MCF 10A (cell line): ENCODE results near the gene SNX25. TPM values are rescaled to one million over a fixed set of nuclear protein-coding genes. Genes with fewer than 3 reads are reported as not detected.

ENCODE experiments used
- BruUV-seq: library from RNA; stranded (reverse); fragments of 400-500 nt; replicated peaks from 2 replicates; lab custom pipeline; 2021; lab: Mats Ljungman, UMichigan
- CTCF ChIA-PET: fragments of 300-600 bp; sonication (Branson Sonifier 250); formaldehyde crosslinking; extraction: SDS; loops from one replicate; lab custom pipeline; 2021; ENCODE audit warnings: antibody characterized with exemption, inconsistent platforms; lab: Yijun Ruan, JAX
- POLR2A ChIA-PET: fragments of 300-600, 350-650 bp; sonication (Branson Sonifier 250); formaldehyde crosslinking; extraction: SDS; loops from one replicate; lab custom pipeline; 2020; ENCODE audit warnings: antibody characterized with exemption, inconsistent platforms; lab: Yijun Ruan, JAX
- DNase-seq: peaks from one replicate; pipeline ENCODE4 v3.0.0-alpha.2; 2018; ENCODE audit not compliant: unreplicated experiment
- H3K27ac Mint-ChIP-seq: one replicate; pipeline ENCODE4 v1.8.0; 2022; ENCODE audit warnings: mild to moderate bottlenecking, low read depth, mixed read lengths; ENCODE audit not compliant: unreplicated experiment
- H3K27me3 Mint-ChIP-seq: one replicate; pipeline ENCODE4 v1.8.0; 2022; ENCODE audit warnings: mixed read lengths; ENCODE audit not compliant: insufficient read depth, unreplicated experiment
- H3K36me3 Mint-ChIP-seq: one replicate; pipeline ENCODE4 v1.8.0; 2022; ENCODE audit warnings: mild to moderate bottlenecking, moderate library complexity, mixed read lengths; ENCODE audit not compliant: insufficient read depth, unreplicated experiment
- H3K4me1 Mint-ChIP-seq: one replicate; pipeline ENCODE4 v1.8.0; 2022; ENCODE audit warnings: mixed read lengths; ENCODE audit not compliant: insufficient read depth, unreplicated experiment
- H3K4me3 Mint-ChIP-seq: one replicate; pipeline ENCODE4 v1.8.0; 2022; ENCODE audit warnings: mild to moderate bottlenecking, moderate library complexity, mixed read lengths; ENCODE audit not compliant: unreplicated experiment
- H3K9me3 Mint-ChIP-seq: one replicate; pipeline ENCODE4 v1.8.0; 2022; ENCODE audit warnings: mixed read lengths; ENCODE audit not compliant: unreplicated experiment
- intact Hi-C: fragments of 100-400 bp; cut with micrococcal nuclease; formaldehyde crosslinking; loops from 2 replicates; pipeline ENCODE4 v1.14.1; 2022
- total RNA-seq: library from RNA; stranded (reverse); gene quantifications from 2 replicates; pipeline ENCODE4 v1.2.3, GENCODE V29; 2022
- TF ChIP-seq, protein P1 (sequence below): fragments of 200-600 bp; IDR thresholded peaks from one replicate; pipeline ENCODE4 v1.8.0; 2022; ENCODE audit warnings: antibody characterized with exemption, mild to moderate bottlenecking; ENCODE audit not compliant: unreplicated experiment

SNX25 gene
- total RNA-seq, 1 experiment from 2014 or later: 10.5 TPM

- intact Hi-C loops: no loop called here
- TF ChIP-seq, protein P1, sequence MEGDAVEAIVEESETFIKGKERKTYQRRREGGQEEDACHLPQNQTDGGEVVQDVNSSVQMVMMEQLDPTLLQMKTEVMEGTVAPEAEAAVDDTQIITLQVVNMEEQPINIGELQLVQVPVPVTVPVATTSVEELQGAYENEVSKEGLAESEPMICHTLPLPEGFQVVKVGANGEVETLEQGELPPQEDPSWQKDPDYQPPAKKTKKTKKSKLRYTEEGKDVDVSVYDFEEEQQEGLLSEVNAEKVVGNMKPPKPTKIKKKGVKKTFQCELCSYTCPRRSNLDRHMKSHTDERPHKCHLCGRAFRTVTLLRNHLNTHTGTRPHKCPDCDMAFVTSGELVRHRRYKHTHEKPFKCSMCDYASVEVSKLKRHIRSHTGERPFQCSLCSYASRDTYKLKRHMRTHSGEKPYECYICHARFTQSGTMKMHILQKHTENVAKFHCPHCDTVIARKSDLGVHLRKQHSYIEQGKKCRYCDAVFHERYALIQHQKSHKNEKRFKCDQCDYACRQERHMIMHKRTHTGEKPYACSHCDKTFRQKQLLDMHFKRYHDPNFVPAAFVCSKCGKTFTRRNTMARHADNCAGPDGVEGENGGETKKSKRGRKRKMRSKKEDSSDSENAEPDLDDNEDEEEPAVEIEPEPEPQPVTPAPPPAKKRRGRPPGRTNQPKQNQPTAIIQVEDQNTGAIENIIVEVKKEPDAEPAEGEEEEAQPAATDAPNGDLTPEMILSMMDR: no peak
- no peak for DNase-seq
- H3K27ac Mint-ChIP-seq: no peak overlapping the region
- ChIA-PET POLR2A (interaction anchor here (1.4 kb wide), 1 partner anchor 9 kb away, joined by 5 read pairs; no protein-coding TSS in a partner anchor), CTCF (interaction anchor here (0.6 kb wide), 1 partner anchor 1067 kb away, joined by 3 read pairs; no protein-coding TSS in a partner anchor)
- no peak overlapping the region for H3K4me3 Mint-ChIP-seq
- no peaks in the 10 kb centered on the region for H3K9me3 Mint-ChIP-seq
- H3K27me3 Mint-ChIP-seq: no peaks in the 10 kb centered on the region
- peaks cover 7% of the 10 kb centered on the region for H3K4me1 Mint-ChIP-seq
- no peaks in the 10 kb centered on the region for H3K36me3 Mint-ChIP-seq
- BruUV-seq: no TSS peak
Measured at GRCh38 chr4:185232370-185232769, 23.0 kb downstream of the SNX25 start.

DNA sequence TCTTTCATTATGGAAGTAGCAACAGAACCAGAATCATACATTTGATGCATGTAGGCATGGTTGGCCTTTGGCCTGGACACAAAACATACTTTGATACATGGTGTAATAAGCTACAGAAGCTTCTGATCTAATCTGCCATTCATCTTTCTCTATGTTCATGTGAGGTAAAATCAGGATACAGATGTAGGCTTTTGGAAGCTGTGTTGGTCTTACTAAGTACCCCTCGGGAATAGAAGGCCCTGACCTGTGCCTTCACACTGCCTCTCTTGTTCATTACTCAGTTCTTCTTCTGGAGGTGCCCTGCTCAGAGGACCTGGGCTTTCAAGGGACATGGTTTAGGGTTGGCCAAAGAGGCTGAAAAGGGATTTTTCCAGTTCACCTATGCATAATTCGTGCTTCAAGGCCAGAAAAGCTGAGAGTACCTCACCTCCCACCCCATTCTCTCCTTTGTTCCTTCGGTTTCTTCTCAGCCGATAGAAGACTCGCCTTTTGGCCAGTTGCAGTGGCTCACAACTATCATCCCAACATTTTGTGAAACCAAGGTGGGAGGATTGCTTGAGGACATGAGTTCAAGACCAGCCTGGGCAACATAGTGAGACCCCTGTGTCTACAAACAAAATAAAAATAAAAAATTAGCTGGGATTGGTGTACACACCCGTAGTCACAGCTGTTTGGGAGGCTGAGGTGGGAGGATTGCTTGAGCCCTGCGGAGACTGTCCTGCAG lies 25.9 kb downstream of the SNX25 start:
- no peak overlapping the region for H3K27ac Mint-ChIP-seq
- TF ChIP-seq, protein P1: no peak
- peaks cover 7% of the 10 kb centered on the region for H3K4me1 Mint-ChIP-seq
- intact Hi-C loops: no loop called here
- ChIA-PET CTCF (no interaction called here), POLR2A (no interaction called here)
- no peaks in the 10 kb centered on the region for H3K27me3 Mint-ChIP-seq
- no peak for DNase-seq
- H3K36me3 Mint-ChIP-seq: no peaks in the 10 kb centered on the region
- BruUV-seq: no TSS peak
- H3K9me3 Mint-ChIP-seq: no peaks in the 10 kb centered on the region
- H3K4me3 Mint-ChIP-seq: no peak overlapping the region

DNA sequence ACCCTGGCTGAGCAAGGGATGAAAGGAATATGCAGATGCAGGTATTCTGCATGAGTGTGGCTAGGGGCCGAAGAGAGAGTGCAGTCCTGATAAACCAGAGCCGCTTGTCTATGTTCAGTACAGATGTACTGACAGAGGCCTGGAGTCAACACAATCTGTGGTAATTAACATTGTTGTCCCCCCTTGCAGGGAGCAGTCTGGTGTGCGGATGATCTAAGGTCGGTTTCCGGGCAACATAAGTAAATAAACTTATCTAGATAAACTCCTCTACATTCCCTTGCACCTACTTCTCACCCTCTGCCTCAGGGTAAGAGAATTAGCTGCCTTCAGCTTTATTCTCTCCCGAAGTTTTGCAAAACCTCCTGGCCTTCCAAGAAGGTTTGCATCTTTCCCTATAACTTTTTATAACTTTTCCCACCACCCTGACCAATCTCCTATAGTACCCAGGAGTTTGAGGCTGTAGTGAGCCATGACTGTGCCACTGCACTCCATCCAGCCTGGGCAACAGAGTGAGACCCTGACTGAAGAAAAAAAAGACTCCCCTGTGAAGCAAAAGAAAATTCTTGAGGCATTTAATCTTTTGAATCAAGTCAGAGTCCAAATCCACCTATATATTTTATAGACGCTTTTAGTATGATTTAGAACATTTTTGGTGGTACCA lies 26.6 kb downstream of the SNX25 start:
- TF ChIP-seq, protein P1: no peak
- Mint-ChIP-seq H3K4me1 (peaks cover 7% of the 10 kb centered on the region), H3K4me3 (no peak overlapping the region), H3K27me3 (no peaks in the 10 kb centered on the region), H3K27ac (no peak overlapping the region), H3K9me3 (no peaks in the 10 kb centered on the region), H3K36me3 (no peaks in the 10 kb centered on the region)
- DNase-seq: no peak
- intact Hi-C loops: no loop called here
- no TSS peak for BruUV-seq
- CTCF ChIA-PET: no interaction called here
- POLR2A ChIA-PET: interaction anchor here (1.0 to 1.6 kb wide), 2 partner anchors 9 to 21 kb away, joined by 3 to 4 read pairs; no protein-coding TSS in a partner anchor

- H3K27ac Mint-ChIP-seq: no peak overlapping the region
- H3K36me3 Mint-ChIP-seq: no peaks in the 10 kb centered on the region
- H3K27me3 Mint-ChIP-seq: no peaks in the 10 kb centered on the region
- no peak for DNase-seq
- BruUV-seq: no TSS peak
- POLR2A ChIA-PET: interaction anchor here (1.6 kb wide), 1 partner anchor 20 kb away, joined by 4 read pairs; no protein-coding TSS in a partner anchor
- no peak overlapping the region for H3K4me3 Mint-ChIP-seq
- intact Hi-C loops: no loop called here
- TF ChIP-seq, protein P1: no peak
- peaks cover 4% of the 10 kb centered on the region for H3K4me1 Mint-ChIP-seq
- CTCF ChIA-PET: no interaction called here
- H3K9me3 Mint-ChIP-seq: no peaks in the 10 kb centered on the region
Measured at GRCh38 chr4:185237175-185237574, 27.8 kb downstream of the SNX25 start.
